GM21576 (cell line): Measurements from ENCODE around the gene TM6SF1.
"Not testable (repeated sequence)": the region's sequence is repeated elsewhere in the genome, so short reads cannot be mapped to it uniquely, and the experiment has no call there.

Experiments used
- ATAC-seq: cut with Tn5 transposase; IDR thresholded peaks from one replicate; pipeline ENCODE4 v1.9.1; 2021; ENCODE audit warnings: mild to moderate bottlenecking, moderate library complexity; ENCODE audit not compliant: unreplicated experiment

Gene TM6SF1

GRCh38 chr15:83106994-83107840 lies at the start of gene TM6SF1:
Gene TM6SF1, plus strand, starts transcription at chr15:83107645. Its CDS starts 36 bp downstream, at chr15:83107681.
- ATAC-seq, result peak; percentile 42

GRCh38 chr15:83057696-83058376 lies 49.6 kb upstream of the TM6SF1 start:
- ATAC-seq, result no peak

- ATAC-seq, result no peak
Measured at GRCh38 chr15:83061680-83062079, 45.8 kb upstream of the TM6SF1 start.

GRCh38 chr15:83062768-83063180 lies 44.7 kb upstream of the TM6SF1 start:
- no peak for ATAC-seq

GRCh38 chr15:83063551-83063950 lies 43.9 kb upstream of the TM6SF1 start:
- no peak for ATAC-seq

GRCh38 chr15:83064859-83065258 lies 42.6 kb upstream of the TM6SF1 start:
- ATAC-seq, result no peak

GRCh38 chr15:83065431-83065830 lies 42.0 kb upstream of the TM6SF1 start:
- no peak for ATAC-seq

GRCh38 chr15:83066034-83066733 lies 41.3 kb upstream of the TM6SF1 start:
- no peak for ATAC-seq

- ATAC-seq, result peak; percentile 83
Measured at GRCh38 chr15:83066734-83067637, 40.5 kb upstream of the TM6SF1 start, which contains the start of gene BTBD1. Gene BTBD1, minus strand, starts transcription at chr15:83067252. Its CDS starts 101 bp downstream, at chr15:83067151.

- ATAC-seq, result no peak
Measured at GRCh38 chr15:83067638-83067962, 39.8 kb upstream of the TM6SF1 start.

GRCh38 chr15:83068054-83068453 lies 39.4 kb upstream of the TM6SF1 start:
- ATAC-seq, result no peak

- ATAC-seq, result not testable (repeated sequence)
Measured at GRCh38 chr15:83069211-83069642, 38.2 kb upstream of the TM6SF1 start.

- ATAC-seq, result no peak
Measured at GRCh38 chr15:83077491-83078230, 29.8 kb upstream of the TM6SF1 start.

- no peak for ATAC-seq
Measured at GRCh38 chr15:83078712-83079111, 28.7 kb upstream of the TM6SF1 start.

GRCh38 chr15:83081256-83082014 lies 26.0 kb upstream of the TM6SF1 start:
- no peak for ATAC-seq

GRCh38 chr15:83082730-83083386 lies 24.6 kb upstream of the TM6SF1 start:
- ATAC-seq, result no peak

- not testable (repeated sequence) for ATAC-seq
Measured at GRCh38 chr15:83085461-83085860, 22.0 kb upstream of the TM6SF1 start.

- ATAC-seq, result not testable (repeated sequence)
Measured at GRCh38 chr15:83085864-83086552, 21.4 kb upstream of the TM6SF1 start.
